K562 treated with DMSO at 1 percent for 48 hours (cell line): Measurements from ENCODE around the gene GDF11. TPM values are rescaled to one million over a fixed set of nuclear protein-coding genes. Genes with fewer than 3 reads are reported as not detected.

Experiments used
- total RNA-seq: library from RNA; unstranded; fragments of 300-600 nt; gene quantifications from 2 replicates; pipeline ENCODE4 v1.2.3, GENCODE V29; 2022; ENCODE audit warnings: low replicate concordance; ENCODE audit errors: extremely low read depth

GDF11 gene
- not detected in 2 replicates for total RNA-seq

DNA sequence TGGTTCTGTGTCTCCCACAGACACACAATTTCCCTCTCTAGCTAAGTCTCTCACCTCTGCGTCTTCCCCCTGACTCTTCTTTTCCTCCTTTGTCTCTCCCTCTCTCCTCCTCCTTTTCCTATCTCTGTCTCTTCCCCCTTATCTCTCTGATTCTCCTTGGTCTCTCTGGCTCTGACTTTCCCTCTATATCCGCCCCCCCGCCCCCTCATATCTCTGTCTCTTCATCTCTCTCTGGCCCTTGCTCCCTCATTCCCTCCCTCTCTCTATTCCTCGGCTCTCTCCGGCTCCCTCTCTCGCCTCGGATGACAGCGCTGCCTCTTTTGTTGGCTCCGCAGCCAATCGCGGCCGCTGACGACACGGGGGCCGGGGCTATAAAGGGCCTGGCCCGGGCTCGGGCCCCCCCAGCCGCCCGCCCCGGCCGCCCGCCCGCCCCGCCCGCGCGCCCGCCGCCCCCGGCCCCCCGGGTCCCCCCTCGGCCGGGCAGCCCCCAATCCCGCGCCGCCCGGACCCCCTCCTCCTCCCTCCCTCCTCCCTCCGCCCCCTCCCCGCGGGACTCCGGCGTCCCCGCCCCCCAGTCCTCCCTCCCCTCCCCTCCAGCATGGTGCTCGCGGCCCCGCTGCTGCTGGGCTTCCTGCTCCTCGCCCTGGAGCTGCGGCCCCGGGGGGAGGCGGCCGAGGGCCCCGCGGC, at the start of gene GDF11:
Gene GDF11, plus strand, starts transcription at position 404 of the 687 bp plus-strand sequence. Its CDS starts 195 bp downstream, at position 599.

GRCh38 chr12:55707841-55708694, 34.9 kb upstream of the GDF11 start, which contains the start of gene ITGA7:
ITGA7 (minus strand) TSS chr12:55707904; CDS start chr12:55707682, 222 bp downstream.

DNA sequence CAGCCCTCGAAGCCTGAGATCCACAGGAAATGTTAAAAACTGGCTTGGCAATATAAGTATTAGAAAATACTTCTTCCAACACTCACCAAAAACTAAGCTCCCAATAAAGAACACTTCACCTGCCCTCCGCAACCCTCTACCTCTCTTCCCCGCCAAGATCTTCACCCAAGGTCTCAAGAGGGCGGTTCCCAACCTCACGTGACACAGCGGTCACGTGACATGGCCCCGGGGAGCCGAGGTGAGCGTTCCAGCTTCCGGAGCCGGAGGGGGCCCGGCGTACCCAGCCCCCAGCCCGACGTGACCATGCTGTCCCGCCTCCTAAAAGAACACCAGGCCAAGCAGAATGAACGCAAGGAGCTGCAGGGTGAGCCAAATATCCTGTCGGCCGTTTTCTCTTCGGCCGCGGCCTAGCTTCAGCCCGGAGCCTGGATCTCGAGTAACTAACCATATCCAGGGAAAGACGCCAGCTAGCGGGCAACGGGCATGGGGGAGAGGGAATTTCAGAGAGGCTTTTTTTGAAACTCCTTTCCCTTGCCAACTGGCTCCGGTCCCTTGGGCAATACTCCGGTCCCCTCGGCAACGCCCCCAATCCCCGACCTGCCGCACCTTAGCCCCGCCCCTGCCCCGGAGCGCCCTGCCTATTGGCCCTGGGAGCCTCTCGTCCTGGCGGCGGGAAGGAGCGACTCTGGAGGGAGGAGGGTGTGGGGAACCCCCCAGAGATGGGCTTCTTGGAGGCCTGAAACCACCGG, 26.9 kb upstream of the GDF11 start, which contains the start of gene BLOC1S1:
Gene BLOC1S1, plus strand, starts transcription at position 214 of the 749 bp plus-strand sequence. Its CDS starts 6 bp downstream, at position 220.

GRCh38 chr12:55720071-55720564, 22.8 kb upstream of the GDF11 start, which contains the start of gene RDH5:
RDH5 (plus strand) TSS chr12:55720393; CDS start chr12:55721185, 792 bp downstream.

DNA sequence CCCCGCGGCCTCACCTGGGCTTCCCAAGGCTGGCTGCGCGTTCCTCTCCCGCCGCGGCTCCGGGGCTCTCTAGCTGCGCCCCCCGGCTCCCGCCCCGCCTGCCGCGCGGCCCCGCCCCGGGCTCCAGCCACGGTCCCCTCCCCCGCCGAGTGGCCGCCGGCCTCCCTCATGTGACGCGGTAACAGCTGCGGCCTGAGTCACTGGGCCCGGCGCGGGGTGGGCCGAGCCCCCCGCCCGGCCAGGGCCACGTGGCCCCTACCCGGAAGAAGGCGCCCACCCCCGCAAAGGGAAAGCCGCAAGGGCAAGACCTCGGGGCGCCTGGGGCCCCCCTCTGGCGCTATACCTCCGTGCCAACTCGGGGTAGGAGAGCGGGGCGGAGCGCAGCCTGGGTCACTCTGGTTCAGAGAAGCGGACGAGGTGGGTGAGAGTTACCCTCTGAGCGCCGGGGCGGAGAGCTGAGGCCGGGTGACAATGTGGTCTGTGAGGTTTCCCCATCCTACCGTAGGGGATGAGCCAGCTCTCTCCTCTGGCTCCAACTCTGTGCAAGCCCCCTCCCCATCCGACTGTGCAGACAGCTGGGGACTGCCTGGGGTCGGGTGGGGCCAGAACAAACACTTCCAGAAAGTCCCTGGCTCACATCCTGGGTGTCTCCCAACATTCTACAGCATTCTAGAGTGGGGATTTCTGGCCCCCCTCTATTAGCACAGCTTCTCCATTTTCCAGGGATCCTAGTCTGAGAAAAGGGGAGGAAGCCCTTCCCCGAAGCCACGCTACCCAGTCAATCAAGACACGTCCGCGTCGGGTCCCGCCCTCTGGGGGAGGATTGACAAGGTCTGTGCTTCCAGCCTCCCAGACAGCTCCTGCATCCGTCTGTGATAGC, 13.7 kb upstream of the GDF11 start, which contains the start of gene CD63:
Gene CD63, minus strand, starts transcription at position 71 of the 880 bp plus-strand sequence. CDS start 668 bp downstream, outside the sequence.

Other genes with a start within 250 kb of the GDF11 start
- not detected in 2 replicates for gene OR6C4, start 193.5 kb upstream of the GDF11 start, total RNA-seq
- gene OR2AP1, start 170.7 kb upstream of the GDF11 start, total RNA-seq = not detected in 2 replicates
- gene OR10P1, start 106.2 kb upstream of the GDF11 start, total RNA-seq = not detected in 2 replicates
- gene ITGA7, start 35.2 kb upstream of the GDF11 start, total RNA-seq = not detected in 2 replicates
- gene BLOC1S1, start 27.1 kb upstream of the GDF11 start, total RNA-seq = not detected in 2 replicates
- not detected in 2 replicates for gene RDH5, start 22.7 kb upstream of the GDF11 start, total RNA-seq
- 1,854 TPM in 1 of 2 replicates, not detected in the other for gene CD63, start 14.1 kb upstream of the GDF11 start, total RNA-seq
- not detected in 2 replicates for gene SARNP, start 74.6 kb downstream of the GDF11 start, total RNA-seq
- gene ORMDL2, start 74.9 kb downstream of the GDF11 start, total RNA-seq = not detected in 2 replicates
- not detected in 2 replicates for gene DNAJC14, start 86.5 kb downstream of the GDF11 start, total RNA-seq
- gene MMP19, start 99.8 kb downstream of the GDF11 start, total RNA-seq = not detected in 2 replicates
- gene PYM1, start 184.8 kb downstream of the GDF11 start, total RNA-seq = not detected in 2 replicates
- gene DGKA, start 188.0 kb downstream of the GDF11 start, total RNA-seq = not detected in 2 replicates
- not detected in 2 replicates for gene PMEL, start 222.9 kb downstream of the GDF11 start, total RNA-seq
- not detected in 2 replicates for gene CDK2, start 223.7 kb downstream of the GDF11 start, total RNA-seq
- gene RAB5B, start 231.0 kb downstream of the GDF11 start, total RNA-seq = not detected in 2 replicates